ENCODE data around the gene ATP5MC2.
A peak's percentile ranks its signal among the peaks of the same experiment; 100 is the strongest.

ATP5MC2 gene

DNA sequence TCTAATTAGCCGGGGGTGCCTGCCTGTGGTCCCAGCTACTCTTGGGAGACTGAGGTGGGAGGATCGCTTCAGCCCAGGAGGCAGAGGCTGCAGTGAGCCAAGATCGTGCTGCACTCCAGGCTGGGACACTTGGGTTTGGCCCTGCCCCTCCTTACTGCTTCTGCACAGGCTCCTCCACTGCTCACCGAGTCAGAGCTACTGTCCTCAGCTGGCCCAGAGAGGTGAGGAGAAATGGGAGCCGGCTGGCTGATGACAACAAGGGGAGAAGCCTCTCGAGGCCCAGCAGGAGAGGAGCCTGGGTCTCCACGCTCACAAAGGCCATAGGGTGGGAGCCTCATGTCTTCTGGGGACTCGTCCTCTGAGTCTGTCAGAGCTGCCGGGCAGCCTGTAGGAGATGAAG, 37.6 kb upstream of the ATP5MC2 start:
- TF ChIP-seq, protein P1, sequence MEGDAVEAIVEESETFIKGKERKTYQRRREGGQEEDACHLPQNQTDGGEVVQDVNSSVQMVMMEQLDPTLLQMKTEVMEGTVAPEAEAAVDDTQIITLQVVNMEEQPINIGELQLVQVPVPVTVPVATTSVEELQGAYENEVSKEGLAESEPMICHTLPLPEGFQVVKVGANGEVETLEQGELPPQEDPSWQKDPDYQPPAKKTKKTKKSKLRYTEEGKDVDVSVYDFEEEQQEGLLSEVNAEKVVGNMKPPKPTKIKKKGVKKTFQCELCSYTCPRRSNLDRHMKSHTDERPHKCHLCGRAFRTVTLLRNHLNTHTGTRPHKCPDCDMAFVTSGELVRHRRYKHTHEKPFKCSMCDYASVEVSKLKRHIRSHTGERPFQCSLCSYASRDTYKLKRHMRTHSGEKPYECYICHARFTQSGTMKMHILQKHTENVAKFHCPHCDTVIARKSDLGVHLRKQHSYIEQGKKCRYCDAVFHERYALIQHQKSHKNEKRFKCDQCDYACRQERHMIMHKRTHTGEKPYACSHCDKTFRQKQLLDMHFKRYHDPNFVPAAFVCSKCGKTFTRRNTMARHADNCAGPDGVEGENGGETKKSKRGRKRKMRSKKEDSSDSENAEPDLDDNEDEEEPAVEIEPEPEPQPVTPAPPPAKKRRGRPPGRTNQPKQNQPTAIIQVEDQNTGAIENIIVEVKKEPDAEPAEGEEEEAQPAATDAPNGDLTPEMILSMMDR (conservative IDR thresholded peaks at IDR 0.05; ENCODE audit: low read depth, low read length) = no peak
- H3K4me3 ChIP-seq (ENCODE audit: low read depth, low read length) = no peak overlapping the region
- DNase-seq (ENCODE audit: low read depth) = no peak

DNA sequence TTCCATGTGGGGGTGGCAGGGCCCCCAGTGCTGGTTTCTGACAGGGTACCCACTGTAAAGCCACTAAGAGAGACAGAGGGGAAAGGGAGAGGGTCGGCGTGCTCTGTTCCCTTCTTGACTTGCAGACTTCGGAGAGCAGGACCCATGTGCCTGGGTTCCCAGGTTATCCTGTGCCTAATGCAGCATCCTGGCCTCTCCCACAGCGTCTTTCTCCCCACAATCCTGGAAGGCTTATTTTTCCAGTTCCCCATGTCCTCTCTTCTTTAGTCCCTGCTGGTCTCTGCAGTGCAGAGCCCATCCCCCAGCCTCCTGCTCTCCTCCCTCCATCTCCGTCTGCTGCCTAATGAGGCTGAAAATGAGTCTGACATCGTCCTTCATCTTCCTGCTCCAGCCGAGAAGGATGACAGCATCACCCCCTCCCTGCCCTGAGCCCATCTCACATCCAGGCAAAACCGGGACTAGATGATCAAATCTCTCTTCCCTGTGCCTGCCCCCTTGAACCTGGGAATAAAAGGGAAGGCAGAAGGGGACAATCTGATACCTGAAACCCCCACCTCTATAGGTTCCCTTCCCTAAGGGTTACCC, 36.3 kb upstream of the ATP5MC2 start:
- H3K4me3 ChIP-seq (ENCODE audit: low read depth, low read length) = no peak overlapping the region
- DNase-seq (ENCODE audit: low read depth) = no peak
- TF ChIP-seq, protein P1 (conservative IDR thresholded peaks at IDR 0.05; ENCODE audit: low read depth, low read length) = no peak

DNA sequence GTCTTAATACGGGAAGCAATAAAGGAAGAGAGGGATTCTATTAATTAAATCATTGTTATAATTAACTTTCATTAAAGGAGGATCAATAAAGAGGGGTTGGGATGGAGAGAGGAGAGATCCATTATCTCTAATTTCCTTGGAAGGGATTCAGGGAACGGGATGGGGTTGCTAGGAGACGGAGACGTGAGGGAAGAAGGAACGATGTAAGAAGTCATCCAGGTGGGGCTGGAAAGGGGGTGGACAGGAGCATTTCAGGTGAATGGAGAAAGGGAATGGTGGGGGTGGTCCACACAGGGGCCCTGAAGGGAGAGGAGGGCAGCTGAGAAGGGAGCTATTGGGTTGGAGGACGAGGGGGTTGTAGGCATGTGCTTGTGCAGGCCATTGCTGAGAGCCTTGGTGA, 34.2 kb upstream of the ATP5MC2 start:
- no peak for DNase-seq (ENCODE audit: low read depth)
- H3K4me3 ChIP-seq (ENCODE audit: low read depth, low read length) = no peak overlapping the region
- TF ChIP-seq, protein P1 (conservative IDR thresholded peaks at IDR 0.05; ENCODE audit: low read depth, low read length) = no peak

DNA sequence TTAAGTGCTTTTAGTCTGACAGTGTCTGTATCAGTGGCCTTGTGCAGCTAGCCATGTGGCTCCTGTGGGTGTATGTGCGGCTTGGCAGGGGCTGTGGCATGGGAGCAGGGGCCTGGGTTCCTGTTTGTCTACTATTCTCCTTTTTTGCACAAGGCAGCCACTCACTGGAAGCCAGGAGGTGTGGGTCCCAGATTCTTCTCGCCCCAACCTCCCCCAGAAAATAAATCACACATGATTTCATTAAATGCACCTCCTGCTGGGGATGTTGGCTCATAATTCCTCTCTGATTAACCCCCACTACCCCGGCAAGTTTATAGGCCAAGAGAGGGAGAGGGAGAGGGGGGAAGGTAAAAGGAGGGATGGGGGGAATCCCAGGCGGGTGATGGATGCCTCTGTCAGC, 33.8 kb upstream of the ATP5MC2 start:
- TF ChIP-seq, protein P1 (conservative IDR thresholded peaks at IDR 0.05; ENCODE audit: low read depth, low read length) = no peak
- DNase-seq (ENCODE audit: low read depth) = no peak
- no peak overlapping the region for H3K4me3 ChIP-seq (ENCODE audit: low read depth, low read length)

DNA sequence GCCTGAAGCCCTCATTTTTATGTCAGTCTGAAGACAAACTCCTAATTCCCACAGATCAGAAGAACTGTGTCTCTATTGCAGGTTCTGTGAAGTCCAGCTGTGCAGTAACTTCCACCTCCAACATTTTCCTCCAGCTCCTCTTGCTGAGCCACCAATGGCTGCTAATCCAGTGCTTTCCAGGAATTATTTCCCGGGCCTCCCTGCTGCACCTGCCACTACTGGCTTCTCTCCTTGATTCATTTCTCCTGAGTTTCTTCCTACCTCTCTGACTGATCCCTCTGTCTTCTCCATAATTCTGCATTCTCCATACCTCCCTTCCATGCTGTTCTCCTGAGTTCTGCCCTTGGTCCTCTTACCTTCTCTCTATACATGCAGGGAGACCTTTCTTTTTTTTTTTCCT, 30.2 kb upstream of the ATP5MC2 start:
- no peak for DNase-seq (ENCODE audit: low read depth)
- H3K4me3 ChIP-seq (ENCODE audit: low read depth, low read length) = no peak overlapping the region
- TF ChIP-seq, protein P1 (conservative IDR thresholded peaks at IDR 0.05; ENCODE audit: low read depth, low read length) = no peak

DNA sequence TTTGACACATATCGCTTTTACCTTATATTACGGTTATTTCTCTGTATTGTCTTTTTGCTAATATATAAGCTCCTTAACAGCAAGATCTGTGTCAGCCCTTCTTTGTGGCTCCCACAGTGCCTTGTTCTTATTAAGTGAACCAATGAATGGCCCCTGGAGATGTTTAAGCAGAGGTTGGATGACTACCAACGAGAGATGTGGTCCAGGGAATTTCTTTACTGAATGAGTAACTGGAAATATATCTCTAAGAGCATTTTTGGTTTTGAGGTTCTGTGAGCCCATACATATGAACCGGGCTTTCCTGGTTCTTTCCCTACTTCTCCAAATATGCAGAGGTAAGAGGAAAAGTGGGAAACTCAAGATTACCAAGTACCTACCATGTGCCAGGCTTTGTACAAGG, 27.9 kb upstream of the ATP5MC2 start:
- no peak overlapping the region for H3K4me3 ChIP-seq (ENCODE audit: low read depth, low read length)
- TF ChIP-seq, protein P1 (conservative IDR thresholded peaks at IDR 0.05; ENCODE audit: low read depth, low read length) = no peak
- peak; percentile 13 for DNase-seq (ENCODE audit: low read depth)

DNA sequence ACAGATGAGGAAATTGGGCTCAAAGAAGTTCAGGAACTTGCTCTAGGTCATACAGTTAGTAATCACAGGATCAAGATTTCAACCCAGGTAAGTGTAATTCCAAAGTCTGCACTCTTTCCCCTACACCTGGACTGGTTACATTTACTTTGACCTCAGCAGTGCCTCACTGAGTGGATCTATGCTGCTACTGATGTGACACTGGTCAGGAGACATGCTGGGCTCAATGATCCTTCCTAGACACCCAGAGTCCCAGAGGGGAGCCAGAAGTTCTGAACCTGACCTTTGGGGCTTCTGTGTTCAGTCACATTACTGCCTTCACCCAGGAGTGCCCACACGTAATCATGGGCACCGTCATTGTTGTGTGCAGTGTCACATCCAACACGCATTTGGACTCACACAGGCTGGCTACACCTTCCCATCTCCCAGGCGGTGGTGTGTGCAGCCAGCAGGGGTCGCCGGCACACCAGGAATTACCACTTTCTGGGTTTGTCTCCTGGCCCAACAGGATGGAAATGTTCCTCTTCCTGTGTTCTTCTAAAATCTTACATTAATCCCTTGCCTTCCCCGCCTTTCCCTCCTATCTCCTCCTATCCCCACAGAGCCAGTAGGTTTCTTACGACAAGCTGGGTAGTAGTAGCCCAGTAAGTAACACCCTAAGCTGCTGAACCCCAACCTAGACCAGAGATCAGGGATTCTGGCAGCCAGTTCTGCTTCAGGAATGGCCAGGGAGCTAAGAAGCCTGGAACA, 25.8 kb upstream of the ATP5MC2 start:
- TF ChIP-seq, protein P1 (conservative IDR thresholded peaks at IDR 0.05; ENCODE audit: low read depth, low read length) = peak; percentile 99
- no peak overlapping the region for H3K4me3 ChIP-seq (ENCODE audit: low read depth, low read length)
- DNase-seq (ENCODE audit: low read depth) = peak; percentile 83

Data from choroid plexus epithelial cell (primary cell).